K562 (cell line): ENCODE data around the gene GPR15. TPM values are rescaled to one million over a fixed set of nuclear protein-coding genes. Genes with fewer than 3 reads are reported as not detected.

Experiments
- ATAC-seq: fragments of 200-7000 bp; cut with Tn5 transposase; 3 replicates; pipeline ENCODE4 v1.9.1; 2020; ENCODE audit warnings: moderate library complexity
- BruUV-seq: library from RNA; stranded (reverse); fragments of 400-500 nt; replicated peaks from 2 replicates; lab custom pipeline; 2021; lab: Mats Ljungman, UMichigan
- CTCF ChIA-PET: fragments of 300-600 bp; formaldehyde crosslinking; extraction: SDS; loops from one replicate; lab custom pipeline; 2021; ENCODE audit warnings: low intra/inter-chr PET ratio; lab: Yijun Ruan, JAX
- POLR2A ChIA-PET: fragments of 300-600, 350-650 bp; sonication (Branson Sonifier 250); formaldehyde crosslinking; extraction: SDS; loops from one replicate; lab custom pipeline; 2021; ENCODE audit warnings: antibody characterized with exemption, inconsistent platforms; lab: Yijun Ruan, JAX
- DNase-seq, 4 experiments: peaks; one replicate each; pipeline versions ENCODE4 v3.0.0 to v3.0.0-alpha.2; 2011 to 2018; ENCODE audit warnings: low spot score in 3 of 4, mixed read lengths in 3 of 4; ENCODE audit errors: extremely low read depth in 1 of 4
- FAIRE-seq: peaks from 2 replicates; lab custom pipeline; 2011; peaks lifted over from hg19 to GRCh38; lab: Jason Lieb, UNC
- H2AFZ ChIP-seq: 2 replicates; pipeline ENCODE4 v1.6.0; 2011; ENCODE audit warnings: low read depth, low read length, control low read depth, inconsistent platforms
- H3K27ac ChIP-seq: fragments of 200-600 bp; 3 replicates; pipeline ENCODE4 v1.8.0; 2011; ENCODE audit warnings: low read depth, mild to moderate bottlenecking, control low read depth, inconsistent platforms, low read length, moderate library complexity, mixed read lengths; ENCODE audit errors: extremely low read depth
- H3K27me3 ChIP-seq, 2 experiments: fragments of 300-600 bp in 1 of 2; 2 replicates in 1 of 2; 3 replicates in 1 of 2; pipeline versions ENCODE4 v1.6.0 to v1.8.0; 2011; ENCODE audit warnings: inconsistent platforms in 2 of 2, low read length in 2 of 2, mild to moderate bottlenecking in 1 of 2, mixed read lengths in 1 of 2, moderate library complexity in 1 of 2; ENCODE audit not compliant: control insufficient read depth in 2 of 2, insufficient read depth in 2 of 2
- H3K36me3 ChIP-seq: fragments of 300-600 bp; 3 replicates; pipeline ENCODE4 v1.8.0; 2011; ENCODE audit warnings: mild to moderate bottlenecking, low read length, inconsistent platforms; ENCODE audit not compliant: control insufficient read depth, insufficient read depth
- H3K4me1 ChIP-seq, 2 experiments: fragments of 200-600 bp in 1 of 2; replicated peaks in 1 of 2; 2 replicates in 1 of 2; 3 replicates in 1 of 2; pipeline versions ENCODE4 v1.5.1 to v1.8.0; 2011; ENCODE audit warnings: inconsistent platforms in 2 of 2, low read length in 2 of 2, mild to moderate bottlenecking in 1 of 2, mixed read lengths in 1 of 2, moderate library complexity in 1 of 2; ENCODE audit not compliant: control insufficient read depth in 2 of 2, insufficient read depth in 2 of 2
- H3K4me2 ChIP-seq: 2 replicates; pipeline ENCODE4 v1.6.1; 2011; ENCODE audit warnings: low read length, control low read depth, inconsistent platforms, mixed read lengths; ENCODE audit not compliant: insufficient read depth
- H3K4me3 ChIP-seq: fragments of 200-600 bp; sonication (generic), shearing (Covaris generic); 2 replicates; pipeline ENCODE4 v1.5.1; 2016; ENCODE audit warnings: control low read depth, inconsistent platforms
- H3K79me2 ChIP-seq: fragments of 200-600 bp; 3 replicates; pipeline ENCODE4 v1.8.0; 2011; ENCODE audit warnings: low read length, inconsistent platforms; ENCODE audit not compliant: control insufficient read depth, insufficient read depth
- H3K9ac ChIP-seq, 2 experiments: 2 replicates each; pipeline versions ENCODE4 v1.6.0 to v1.6.1; 2011; ENCODE audit warnings: low read depth in 2 of 2, low read length in 2 of 2, control low read depth in 1 of 2, inconsistent platforms in 1 of 2, mild to moderate bottlenecking in 1 of 2, mixed read lengths in 1 of 2; ENCODE audit not compliant: insufficient read depth in 1 of 2
- H3K9me1 ChIP-seq: one replicate; pipeline ENCODE4 v1.6.0; 2011; ENCODE audit warnings: inconsistent platforms, mild to moderate bottlenecking, low read length, moderate library complexity; ENCODE audit not compliant: control insufficient read depth, insufficient read depth
- H3K9me3 ChIP-seq: replicated peaks from 2 replicates; pipeline ENCODE4 v1.5.1; 2011; ENCODE audit warnings: low read depth, low read length, inconsistent platforms; ENCODE audit not compliant: control insufficient read depth, insufficient read depth
- H4K20me1 ChIP-seq: replicated peaks from 2 replicates; pipeline ENCODE4 v1.6.1; 2011; ENCODE audit warnings: low read length, inconsistent platforms, mixed read lengths; ENCODE audit not compliant: control insufficient read depth, insufficient read depth
- ATF7 ChIP-seq: fragments of 450-650 bp; IDR thresholded peaks from 2 replicates; pipeline ENCODE4 v1.7.1; 2014; ENCODE audit warnings: mild to moderate bottlenecking, moderate library complexity
- DIDO1 ChIP-seq: fragments of 450-650 bp; IDR thresholded peaks from 2 replicates; pipeline ENCODE4 v1.6.1; 2016; ENCODE audit warnings: low read depth, missing biosample characterization, missing genetic modification characterization
- E2F8 ChIP-seq: fragments of 450-650 bp; IDR thresholded peaks from 2 replicates; pipeline ENCODE4 v1.7.1; 2018; ENCODE audit warnings: mild to moderate bottlenecking, low read depth; ENCODE audit not compliant: partially characterized antibody
- ETS1 ChIP-seq: conservative IDR thresholded peaks from 2 replicates; pipeline ENCODE4 v1.6.1; 2011; ENCODE audit warnings: low read depth, mild to moderate bottlenecking, low read length; ENCODE audit not compliant: control insufficient read depth
- RB1 ChIP-seq: fragments of 450-650 bp; IDR thresholded peaks from 2 replicates; pipeline ENCODE4 v1.6.1; 2017; ENCODE audit warnings: low read depth, mild to moderate bottlenecking
- RCOR1 ChIP-seq, 2 experiments: IDR thresholded peaks; 2 replicates each; pipeline ENCODE4 v1.6.1; 2012; ENCODE audit warnings: low read depth in 2 of 2, low read length in 2 of 2, borderline replicate concordance in 1 of 2, improper control_type of control experiment in 1 of 2
- ZBTB43 ChIP-seq: sonication (generic); formaldehyde crosslinking; IDR thresholded peaks from 2 replicates; pipeline ENCODE4 v1.8.0; 2023; ENCODE audit warnings: mild to moderate bottlenecking, missing genetic modification reagents
- ZNF316 ChIP-seq: fragments of 450-650 bp; IDR thresholded peaks from 2 replicates; pipeline ENCODE4 v1.6.1; 2016
- WGBS: fragments of 100-300 bp; shearing (Covaris generic); methylation state at CpG from one replicate; pipeline ENCODE4 v1.1.6; 2016; ENCODE audit warnings: low coverage, mixed read lengths; ENCODE audit not compliant: insufficient coverage; ENCODE audit errors: missing lambda C conversion rate; 5-methylcytosine and 5-hydroxymethylcytosine counted together
- in situ Hi-C: fragments of 300-500 bp; cut with MboI; formaldehyde crosslinking; loops from 4 replicates; pipeline ENCODE4 v1.15.0; 2018; ENCODE audit warnings: inconsistent platforms, mixed read lengths
- intact Hi-C: fragments of 100-400 bp; cut with micrococcal nuclease; formaldehyde crosslinking; loops from 2 replicates; pipeline ENCODE4 v1.14.2; 2022
- polyA plus RNA-seq, 8 experiments: library from polyadenylated mRNA; depleted of rRNA in 4 of 8; stranded (reverse) in 5 of 8; unstranded in 3 of 8; fragments of >200 nt; fragmentation: Nextera tagmentation in 2 of 8; fragmentation: Illumina TruSeq in 1 of 8; extraction: Ambion mirVana in 2 of 8; extraction: Trizol in 1 of 8; gene quantifications; 2 replicates each; pipeline versions ENCODE4 v1.2.1 to v1.2.3, GENCODE V29; 2011 to 2014; ENCODE audit warnings: inconsistent platforms in 1 of 8, missing spikeins in 1 of 8
- total RNA-seq, 7 experiments: library from RNA; depleted of rRNA in 6 of 7; stranded (reverse); fragments of >200 nt in 6 of 7; fragmentation: Illumina TruSeq in 2 of 7; extraction: Trizol in 2 of 7; gene quantifications; 2 replicates each; pipeline versions ENCODE4 v1.2.1 to v1.2.3, GENCODE V29; 2011 to 2021; ENCODE audit warnings: low replicate concordance in 1 of 7

Gene GPR15
- total and polyA plus RNA-seq, 9 of the 15 experiments (the other 6 are each of a cell fraction or from before 2014, with no cell fraction given): 0.13 TPM; not detected in 8

- peaks cover 36% of the 10 kb centered on the region for H3K79me2 ChIP-seq
- no peaks in the 10 kb centered on the region for H3K27me3 ChIP-seq
- no peak for ATAC-seq
- no peak overlapping the region for H2AFZ ChIP-seq
- no peak for DNase-seq
- no peaks in the 10 kb centered on the region for H3K9me1 ChIP-seq
- H3K4me3 ChIP-seq: no peak overlapping the region
- 91% methylated on average over 1 of the region's 1 CpG for WGBS
- H4K20me1 ChIP-seq: no peaks in the 10 kb centered on the region
- H3K27ac ChIP-seq: no peak overlapping the region
- BruUV-seq: no TSS peak
- H3K4me1 ChIP-seq: peaks cover 0 to 7% of the 10 kb centered on the region in 2 experiments; a peak in 2 of 5 replicates
- H3K4me2 ChIP-seq: no peak overlapping the region
- H3K9me3 ChIP-seq: no peaks in the 10 kb centered on the region
- ChIA-PET CTCF (no interaction called here), POLR2A (no interaction called here)
- no peak for FAIRE-seq
- H3K36me3 ChIP-seq: peaks cover 54% of the 10 kb centered on the region; the same call in 2 of the 3 replicates
- H3K9ac ChIP-seq: no peak overlapping the region
- in situ Hi-C loops (no loop called here), intact Hi-C loops (no loop called here)
- no peak for TF ChIP-seq ZBTB43 (CRISPR knock-in tag)
- TF ChIP-seq RCOR1 (IDR thresholded peaks at IDR 0.05; ENCODE audit: borderline replicate concordance in 1 of 2, low read depth in 2 of 2, low read length in 2 of 2): no peak
These were observed 12.4 kb upstream of the GPR15 start for GRCh38 chr3:98519351-98519750.

- no TSS peak for BruUV-seq
- Histone ChIP-seq H3K9me3 (no peaks in the 10 kb centered on the region), H3K27ac (peak overlapping the region; percentile 81), H3K4me2 (peak overlapping the region; percentile 87), H4K20me1 (no peaks in the 10 kb centered on the region), H3K4me3 (peak overlapping the region; percentile 59), H2AFZ (peak overlapping the region; percentile 77), H3K9me1 (no peaks in the 10 kb centered on the region), H3K4me1 (peaks cover 0 to 7% of the 10 kb centered on the region in 2 experiments; a peak in 2 of 5 replicates), H3K9ac (peak overlapping the region; percentile 88 to 89), H3K36me3 (peaks cover 41% of the 10 kb centered on the region; the same call in 2 of the 3 replicates), H3K27me3 (no peaks in the 10 kb centered on the region), H3K79me2 (peaks cover 36% of the 10 kb centered on the region)
- ATAC-seq (peak; percentile 76), DNase-seq (peak; percentile 9 to 60 (median 18)), FAIRE-seq (peak; percentile 58)
- intact Hi-C loops: loop anchor here (1.0 to 2.0 kb wide), 2 partner anchors 63 to 71 kb away; partner anchors contain the start of gene CPOX
- ChIA-PET POLR2A (no interaction called here), CTCF (no interaction called here)
- in situ Hi-C loops: no loop called here
- WGBS: under 1% methylated on average over 16 of the region's 16 CpGs
- TF ChIP-seq ZNF316: peak; percentile 42; the same call in 1 of the 2 replicates
- TF ChIP-seq ETS1: no peak
- TF ChIP-seq ATF7: no peak
- TF ChIP-seq E2F8: no peak
- no peak for TF ChIP-seq DIDO1 (tag)
- TF ChIP-seq RB1: no peak
These were observed 9.8 kb upstream of the GPR15 start for GRCh38 chr3:98521897-98522543.
